Omental fat pad (tissue), 4 donors: ENCODE results near the gene MTREX. TPM values are rescaled to one million over a fixed set of nuclear protein-coding genes. Genes with fewer than 3 reads are reported as not detected.

Source experiments
- ATAC-seq: fragments of 150-250 bp; one replicate; pipeline ENCODE4 v1.9.1; 2016; ENCODE audit warnings: mild to moderate bottlenecking, moderate library complexity; ENCODE audit not compliant: low FRiP score
- DNase-seq: peaks from one replicate; pipeline ENCODE4 v3.0.0-alpha.2; 2019; ENCODE audit warnings: low spot score
- total RNA-seq, 4 donors: library from RNA; depleted of rRNA; stranded (reverse); fragments of >200 nt; gene quantifications; one replicate each; pipeline ENCODE4 v1.1.0, GENCODE V29; 2016
- TF ChIP-seq, protein P1 (sequence below), 3 donors: fragments of 450-650 bp; IDR thresholded peaks; one replicate each; pipeline ENCODE4 v1.5.1; 2016 to 2017; ENCODE audit warnings: antibody characterized with exemption in 3 of 3, mild to moderate bottlenecking in 3 of 3, moderate library complexity in 2 of 3

Gene MTREX
- total RNA-seq, 4 donors from 2014 or later = 82.5 to 102 (median 86.1) TPM

DNA sequence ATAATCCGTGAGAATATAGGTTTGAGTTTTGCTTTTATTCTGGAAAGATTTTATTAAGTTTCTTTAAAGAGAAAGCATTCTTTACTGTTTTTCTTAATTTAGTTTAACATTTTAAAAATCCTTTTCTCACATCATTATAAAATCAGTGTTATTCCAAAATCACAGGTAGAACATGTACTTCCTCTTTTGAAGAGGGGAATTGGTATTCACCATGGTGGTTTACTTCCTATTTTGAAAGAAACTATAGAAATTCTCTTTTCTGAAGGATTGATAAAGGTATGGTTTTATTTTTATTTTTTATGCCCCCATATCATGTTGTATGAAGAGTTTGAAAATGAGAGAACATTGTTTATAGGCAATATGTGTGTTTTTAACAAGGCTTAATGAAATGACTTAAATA lies 43.0 kb downstream of the MTREX start:
- no peak for ATAC-seq
- no peak for DNase-seq
- TF ChIP-seq, protein P1, sequence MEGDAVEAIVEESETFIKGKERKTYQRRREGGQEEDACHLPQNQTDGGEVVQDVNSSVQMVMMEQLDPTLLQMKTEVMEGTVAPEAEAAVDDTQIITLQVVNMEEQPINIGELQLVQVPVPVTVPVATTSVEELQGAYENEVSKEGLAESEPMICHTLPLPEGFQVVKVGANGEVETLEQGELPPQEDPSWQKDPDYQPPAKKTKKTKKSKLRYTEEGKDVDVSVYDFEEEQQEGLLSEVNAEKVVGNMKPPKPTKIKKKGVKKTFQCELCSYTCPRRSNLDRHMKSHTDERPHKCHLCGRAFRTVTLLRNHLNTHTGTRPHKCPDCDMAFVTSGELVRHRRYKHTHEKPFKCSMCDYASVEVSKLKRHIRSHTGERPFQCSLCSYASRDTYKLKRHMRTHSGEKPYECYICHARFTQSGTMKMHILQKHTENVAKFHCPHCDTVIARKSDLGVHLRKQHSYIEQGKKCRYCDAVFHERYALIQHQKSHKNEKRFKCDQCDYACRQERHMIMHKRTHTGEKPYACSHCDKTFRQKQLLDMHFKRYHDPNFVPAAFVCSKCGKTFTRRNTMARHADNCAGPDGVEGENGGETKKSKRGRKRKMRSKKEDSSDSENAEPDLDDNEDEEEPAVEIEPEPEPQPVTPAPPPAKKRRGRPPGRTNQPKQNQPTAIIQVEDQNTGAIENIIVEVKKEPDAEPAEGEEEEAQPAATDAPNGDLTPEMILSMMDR (IDR thresholded peaks at IDR 0.05) = no peak

DNA sequence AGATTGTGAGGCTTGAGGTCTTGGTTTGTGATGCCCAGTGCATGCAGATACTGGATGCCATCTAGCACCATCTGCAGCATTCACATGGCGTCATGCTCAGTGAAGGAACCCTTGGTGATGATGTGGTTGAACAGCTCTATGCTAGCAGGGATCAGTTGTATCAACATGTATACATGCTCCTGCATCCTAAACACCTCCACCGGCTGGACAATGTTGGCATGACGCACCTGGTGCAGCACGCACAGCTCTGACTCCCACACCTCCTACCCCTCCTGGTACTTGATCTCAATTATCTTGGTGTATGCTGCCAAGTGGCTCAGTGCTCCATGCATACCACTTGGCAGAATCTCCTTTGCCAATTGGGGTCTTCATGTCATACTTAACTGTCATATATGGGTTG lies 49.1 kb downstream of the MTREX start:
- no peak for DNase-seq
- ATAC-seq = no peak

DNA sequence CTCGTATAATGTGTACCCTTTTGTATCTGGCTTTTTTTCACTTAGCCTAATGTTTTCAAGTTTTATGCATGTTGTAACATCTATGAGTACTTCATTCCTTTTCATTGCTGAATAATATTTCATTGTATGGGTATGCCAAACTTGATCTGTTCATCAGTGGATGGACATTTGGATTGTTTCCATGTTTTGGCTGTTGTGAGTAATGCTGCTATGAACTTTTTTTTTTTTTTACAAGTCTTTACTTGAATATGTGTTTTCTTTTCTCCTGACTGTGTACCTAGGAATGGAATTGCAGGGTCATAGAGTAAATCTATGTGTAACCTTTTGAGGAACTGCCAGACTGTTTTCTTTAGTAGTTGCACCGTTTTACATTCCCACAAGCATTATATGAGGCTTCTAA lies 52.4 kb downstream of the MTREX start:
- no peak for DNase-seq

More for the DNA sequence above, 49.1 kb downstream of the MTREX start:
- TF ChIP-seq, protein P1 (IDR thresholded peaks at IDR 0.05) = no peak

DNA sequence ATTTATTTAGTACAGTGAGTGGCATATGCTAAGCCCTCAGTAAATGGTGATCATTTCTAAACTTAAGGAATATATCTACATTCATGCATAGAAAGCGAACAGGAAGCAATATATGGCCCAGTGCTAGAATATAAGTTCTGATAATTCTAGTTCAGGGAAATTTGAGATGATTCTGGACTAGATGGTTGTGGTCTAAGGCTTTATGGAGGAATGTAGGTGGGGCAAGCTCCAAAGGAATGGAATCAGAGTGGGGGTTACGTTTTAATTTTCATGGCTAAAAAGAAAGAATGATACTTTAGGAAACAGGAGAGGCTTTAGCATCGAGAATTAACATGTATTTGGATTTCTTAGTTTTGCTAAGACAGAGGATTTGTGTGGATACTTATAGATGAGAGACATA lies 56.1 kb downstream of the MTREX start:
- ATAC-seq (no peak), DNase-seq (no peak)
- TF ChIP-seq, protein P1 (IDR thresholded peaks at IDR 0.05) = no peak

More for the DNA sequence above, 52.4 kb downstream of the MTREX start:
- TF ChIP-seq, protein P1 (IDR thresholded peaks at IDR 0.05) = no peak
- no peak for ATAC-seq

DNA sequence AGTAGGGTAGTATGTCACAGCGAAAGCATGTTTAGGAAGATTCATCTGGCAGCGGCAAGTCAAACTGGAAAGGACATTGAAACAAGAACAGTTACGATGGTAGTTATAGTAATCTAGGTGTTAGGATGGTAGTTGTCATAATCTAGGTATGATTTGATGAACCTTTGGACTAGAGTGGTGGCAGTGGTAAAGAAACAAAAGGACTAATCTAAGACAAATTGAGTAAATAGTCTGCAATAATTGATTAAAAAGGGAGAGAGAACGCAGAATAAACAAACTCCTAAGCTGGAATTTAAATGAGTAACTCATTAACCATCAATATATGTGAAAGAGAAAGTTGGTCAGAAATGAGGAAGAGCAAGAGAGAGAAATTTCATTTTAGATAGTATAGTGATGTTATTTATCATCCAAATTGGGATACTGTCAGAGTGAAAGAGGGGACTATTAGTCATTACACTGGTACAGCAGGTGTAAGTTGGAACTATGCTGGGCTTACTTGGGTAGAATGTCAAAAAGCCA lies 56.8 kb downstream of the MTREX start:
- no peak for ATAC-seq
- DNase-seq = no peak
- TF ChIP-seq, protein P1 (IDR thresholded peaks at IDR 0.05) = no peak

DNA sequence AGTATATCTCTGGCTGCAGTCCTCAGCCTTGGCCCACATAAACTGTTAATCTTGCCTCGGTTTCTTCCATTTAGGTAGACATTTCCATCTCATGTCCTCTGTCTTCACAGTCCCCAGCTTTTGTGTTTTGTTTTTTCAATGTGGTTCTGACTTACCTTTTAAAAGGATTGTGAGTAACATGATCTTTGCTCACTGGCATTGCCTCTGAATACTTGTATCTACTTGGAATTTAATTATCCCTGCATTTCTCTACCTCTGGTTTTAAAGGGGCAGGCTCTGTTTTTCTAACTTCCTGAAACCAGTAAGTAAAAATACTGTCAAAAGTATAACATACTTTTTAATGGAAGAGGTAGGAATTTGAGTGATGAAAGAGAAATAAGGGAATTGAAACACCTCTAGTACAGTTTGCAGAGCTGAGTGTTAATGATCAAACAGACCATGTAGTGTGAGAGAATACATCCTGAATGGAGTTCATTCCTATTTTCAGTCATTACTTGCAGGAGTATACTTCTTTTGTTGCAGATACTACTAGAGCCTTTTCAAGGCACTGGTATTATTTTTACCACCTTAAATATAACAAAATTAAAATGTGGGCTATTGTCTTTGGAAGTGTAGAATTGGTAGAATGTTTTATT lies 62.6 kb downstream of the MTREX start:
- TF ChIP-seq, protein P1 (IDR thresholded peaks at IDR 0.05) = no peak
- no peak for ATAC-seq
- no peak for DNase-seq

DNA sequence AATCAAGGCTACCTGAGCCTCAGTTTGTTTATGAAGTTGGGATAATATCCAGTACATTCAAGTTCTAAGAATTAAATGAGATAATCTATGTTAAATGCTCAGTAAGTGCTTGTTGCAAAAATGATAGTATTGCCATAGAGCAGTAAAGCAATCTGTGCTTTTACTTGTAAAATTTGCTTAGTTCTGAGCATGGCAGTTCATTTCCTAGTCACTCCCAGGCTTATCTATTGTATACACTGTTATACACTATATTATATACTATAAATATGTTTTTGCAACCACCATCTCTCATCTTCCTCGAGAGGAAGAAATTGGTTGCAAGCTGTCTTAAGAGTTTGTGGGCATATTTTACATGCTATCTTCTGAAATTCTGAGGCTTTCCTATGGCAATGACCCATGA lies 63.4 kb downstream of the MTREX start:
- DNase-seq (no peak), ATAC-seq (no peak)
- TF ChIP-seq, protein P1 (IDR thresholded peaks at IDR 0.05) = no peak
